IMR-90 (cell line): ENCODE data around the gene TMEM204. TPM values are rescaled to one million over a fixed set of nuclear protein-coding genes. Genes with fewer than 3 reads are reported as not detected.

ENCODE experiments used
- ATAC-seq: fragments of 200-7000 bp; cut with Tn5 transposase; 2 replicates; pipeline ENCODE4 v1.9.1; 2020; ENCODE audit warnings: low read depth, mild to moderate bottlenecking, moderate library complexity
- BruUV-seq: library from RNA; stranded (reverse); fragments of 400-500 nt; replicated peaks from 2 replicates; lab custom pipeline; 2021; lab: Mats Ljungman, UMichigan
- CTCF ChIA-PET: fragments of 300-600 bp; formaldehyde crosslinking; extraction: SDS; loops from one replicate; lab custom pipeline; 2021; ENCODE audit warnings: antibody characterized with exemption; lab: Yijun Ruan, JAX
- POLR2A ChIA-PET: fragments of 300-600 bp; sonication (Branson Sonifier 250); formaldehyde crosslinking; loops from one replicate; lab custom pipeline; 2022; ENCODE audit warnings: antibody characterized with exemption; ENCODE audit not compliant: unreplicated experiment; lab: Charles Lee
- DNase-seq: peaks from one replicate; pipeline ENCODE4 v3.0.0; 2013
- H2AFZ ChIP-seq: replicated peaks from 2 replicates; pipeline ENCODE3; 2013; ENCODE audit warnings: low read length, mild to moderate bottlenecking; ENCODE audit not compliant: poor library complexity
- H2AK5ac ChIP-seq: 2 replicates; pipeline ENCODE4 v1.6.1; 2013; ENCODE audit warnings: low read depth, low read length, inconsistent platforms
- H2AK9ac ChIP-seq: replicated peaks from 2 replicates; pipeline ENCODE3; 2013; ENCODE audit warnings: mild to moderate bottlenecking, low read depth, low read length, moderate library complexity; ENCODE audit not compliant: poor library complexity
- H2BK120ac ChIP-seq: 2 replicates; pipeline ENCODE4 v1.6.1; 2013; ENCODE audit warnings: low read depth, low read length, inconsistent platforms
- H2BK15ac ChIP-seq: 3 replicates; pipeline ENCODE4 v1.6.1; 2013; ENCODE audit warnings: low read depth, low read length, inconsistent platforms
- H2BK20ac ChIP-seq: 2 replicates; pipeline ENCODE4 v1.6.1; 2013; ENCODE audit warnings: low read depth, mild to moderate bottlenecking, inconsistent platforms, low read length, moderate library complexity
- H2BK5ac ChIP-seq: 2 replicates; pipeline ENCODE4 v1.6.1; 2013; ENCODE audit warnings: mild to moderate bottlenecking, low read depth, low read length, inconsistent platforms; ENCODE audit not compliant: poor library complexity, severe bottlenecking
- H3K14ac ChIP-seq: replicated peaks from 2 replicates; pipeline ENCODE4 v1.6.1; 2013; ENCODE audit warnings: low read depth, low read length, inconsistent platforms
- H3K18ac ChIP-seq: 2 replicates; pipeline ENCODE4 v1.6.1; 2013; ENCODE audit warnings: low read depth, low read length, control low read depth
- H3K23ac ChIP-seq: 2 replicates; pipeline ENCODE4 v1.6.1; 2013; ENCODE audit warnings: low read depth, low read length, inconsistent platforms
- H3K27ac ChIP-seq: 2 replicates; pipeline ENCODE4 v1.5.1; 2013; ENCODE audit warnings: mild to moderate bottlenecking, control low read depth, low read length; ENCODE audit not compliant: insufficient read depth
- H3K27me3 ChIP-seq: 2 replicates; pipeline ENCODE4 v1.6.1; 2013; ENCODE audit warnings: low read length; ENCODE audit not compliant: control insufficient read depth, insufficient read depth
- H3K36me3 ChIP-seq: 2 replicates; pipeline ENCODE4 v1.6.1; 2013; ENCODE audit warnings: low read length, mixed read lengths; ENCODE audit not compliant: control insufficient read depth, insufficient read depth
- H3K4ac ChIP-seq: 2 replicates; pipeline ENCODE4 v1.6.1; 2013; ENCODE audit warnings: low read depth, low read length, inconsistent platforms
- H3K4me1 ChIP-seq: 2 replicates; pipeline ENCODE4 v1.6.1; 2013; ENCODE audit warnings: low read length, mixed read lengths; ENCODE audit not compliant: control insufficient read depth, insufficient read depth
- H3K4me2 ChIP-seq: 2 replicates; pipeline ENCODE4 v1.6.1; 2013; ENCODE audit warnings: low read depth, mild to moderate bottlenecking, control low read depth, low read length, moderate library complexity
- H3K4me3 ChIP-seq: 2 replicates; pipeline ENCODE4 v1.5.1; 2013; ENCODE audit warnings: low read depth, mild to moderate bottlenecking, control low read depth, low read length, moderate library complexity; ENCODE audit not compliant: insufficient read depth
- H3K56ac ChIP-seq: 2 replicates; pipeline ENCODE4 v1.6.1; 2013; ENCODE audit warnings: low read length, inconsistent platforms; ENCODE audit not compliant: insufficient read depth; ENCODE audit errors: extremely low read depth
- H3K79me1 ChIP-seq, 2 experiments: 2 replicates each; pipeline ENCODE4 v1.6.1; 2013; ENCODE audit warnings: low read length in 2 of 2, inconsistent platforms in 1 of 2, low read depth in 1 of 2
- H3K9ac ChIP-seq: 2 replicates; pipeline ENCODE4 v1.6.1; 2013; ENCODE audit warnings: low read depth, low read length, control low read depth
- H3K9me1 ChIP-seq: 2 replicates; pipeline ENCODE4 v1.6.1; 2013; ENCODE audit warnings: low read length, inconsistent platforms; ENCODE audit not compliant: insufficient read depth
- H3K9me3 ChIP-seq: 2 replicates; pipeline ENCODE4 v1.6.1; 2013; ENCODE audit warnings: low read length; ENCODE audit not compliant: control insufficient read depth, insufficient read depth
- H4K20me1 ChIP-seq: 2 replicates; pipeline ENCODE4 v1.6.1; 2013; ENCODE audit warnings: low read length, inconsistent platforms; ENCODE audit not compliant: insufficient read depth
- H4K5ac ChIP-seq: 2 replicates; pipeline ENCODE4 v1.6.1; 2013; ENCODE audit warnings: mild to moderate bottlenecking, low read depth, low read length, control low read depth
- H4K8ac ChIP-seq, 2 experiments: 2 replicates each; pipeline ENCODE4 v1.6.1; 2013; ENCODE audit warnings: low read depth in 2 of 2, low read length in 2 of 2, control low read depth in 1 of 2, inconsistent platforms in 1 of 2
- H4K91ac ChIP-seq: 2 replicates; pipeline ENCODE4 v1.6.1; 2013; ENCODE audit warnings: low read depth, low read length, inconsistent platforms; ENCODE audit not compliant: insufficient read depth
- BHLHE40 ChIP-seq: fragments of 150-350 bp; IDR thresholded peaks from 2 replicates; pipeline ENCODE4 v1.6.1; 2016; ENCODE audit warnings: mild to moderate bottlenecking, low read depth, low read length
- ELK1 ChIP-seq: fragments of 150-350 bp; IDR thresholded peaks from 2 replicates; pipeline ENCODE4 v1.6.1; 2016; ENCODE audit warnings: low read depth, mild to moderate bottlenecking, low read length, moderate library complexity, borderline replicate concordance
- MAFK ChIP-seq: IDR thresholded peaks from 2 replicates; pipeline ENCODE4 v1.6.1; 2012; ENCODE audit warnings: low read depth, low read length, improper control_type of control experiment
- MAZ ChIP-seq: IDR thresholded peaks from 2 replicates; pipeline ENCODE4 v1.6.1; 2012; ENCODE audit warnings: low read depth, mild to moderate bottlenecking, low read length, improper control_type of control experiment, moderate library complexity, borderline replicate concordance
- NFE2L2 ChIP-seq: fragments of 150-350 bp; IDR thresholded peaks from 2 replicates; pipeline ENCODE4 v1.6.1; 2016; ENCODE audit warnings: low read depth, mild to moderate bottlenecking, low read length
- POLR2A ChIP-seq: IDR thresholded peaks from 2 replicates; pipeline ENCODE4 v1.6.1; 2012; ENCODE audit warnings: mild to moderate bottlenecking, low read depth, low read length
- RFX5 ChIP-seq: IDR thresholded peaks from 2 replicates; pipeline ENCODE4 v1.8.0; 2012; ENCODE audit warnings: low read depth, mild to moderate bottlenecking, low read length, moderate library complexity
- SMC3 ChIP-seq: fragments of 150-350 bp; IDR thresholded peaks from 2 replicates; pipeline ENCODE4 v1.6.1; 2016; ENCODE audit warnings: low read depth, mild to moderate bottlenecking, antibody characterized with exemption, low read length, moderate library complexity
- USF2 ChIP-seq: fragments of 150-350 bp; IDR thresholded peaks from 2 replicates; pipeline ENCODE4 v1.6.1; 2017; ENCODE audit warnings: mild to moderate bottlenecking, antibody characterized with exemption, low read length, low read depth
- WGBS, 2 experiments: methylation state at CpG; one replicate each; pipeline versions ENCODE4 v1.1.5 to v1.1.7; 2013; ENCODE audit warnings: missing lambda C conversion rate in 2 of 2; ENCODE audit not compliant: insufficient read length in 1 of 2; ENCODE audit errors: extremely low coverage in 2 of 2; 5-methylcytosine and 5-hydroxymethylcytosine counted together
- dilution Hi-C: fragments of 300-500 bp; cut with HindIII; formaldehyde crosslinking; loops from one replicate; pipeline ENCODE4 v1.14.3; 2018; ENCODE audit warnings: low sequenced_read_pairs; ENCODE audit not compliant: unreplicated experiment
- in situ Hi-C: fragments of 300-500 bp; cut with MboI; formaldehyde crosslinking; loops from 3 replicates; pipeline ENCODE4 v1.14.3; 2019; ENCODE audit warnings: low sequenced_read_pairs, inconsistent platforms, mixed read lengths
- intact Hi-C: fragments of 100-400 bp; cut with micrococcal nuclease; formaldehyde crosslinking; loops from 2 replicates; pipeline ENCODE4 v1.10.0; 2022
- polyA plus RNA-seq, 3 experiments: library from polyadenylated mRNA; depleted of rRNA; stranded (reverse); fragments of >200 nt; gene quantifications; 2 replicates each; pipeline ENCODE4 v1.2.3, GENCODE V29; 2012; ENCODE audit warnings: low replicate concordance in 1 of 3
- total RNA-seq: library from RNA; depleted of rRNA; stranded (reverse); fragments of >200 nt; gene quantifications from 2 replicates; pipeline ENCODE4 v1.2.3, GENCODE V29; 2012

Gene TMEM204
- total and polyA plus RNA-seq, 2 of the 4 experiments (the other 2 are of a cell fraction) = 7.0 to 12.3 TPM

- peak overlapping the region; percentile 43; the same call in 1 of the 2 replicates for H2AK5ac ChIP-seq
- H4K8ac ChIP-seq = no peak overlapping the region; a peak in 2 of 4 replicates
- H2BK5ac ChIP-seq = no peak overlapping the region
- H3K23ac ChIP-seq = no peak overlapping the region; the same call in 1 of the 2 replicates
- peak overlapping the region; percentile 86; the same call in 1 of the 2 replicates for H3K4ac ChIP-seq
- no peak overlapping the region for H3K56ac ChIP-seq
- TF ChIP-seq POLR2A (no peak), MAZ (no peak), NFE2L2 (no peak), RFX5 (no peak), USF2 (no peak), ELK1 (no peak), SMC3 (no peak), BHLHE40 (no peak), MAFK (no peak)
- no peak overlapping the region for H3K14ac ChIP-seq
- H3K27ac ChIP-seq = no peak overlapping the region
- H4K20me1 ChIP-seq = no peaks in the 10 kb centered on the region
- CTCF ChIA-PET = interaction anchor here (0.7 to 1.5 kb wide), 2 partner anchors 30 to 43 kb away, joined by 3 read pairs; no protein-coding TSS in a partner anchor
- H3K4me3 ChIP-seq = no peak overlapping the region
- no peaks in the 10 kb centered on the region for H3K27me3 ChIP-seq
- no peak overlapping the region for H2BK15ac ChIP-seq
- H3K79me1 ChIP-seq = peaks cover 5 to 34% of the 10 kb centered on the region in 2 experiments; a peak in 3 of 4 replicates
- 79% methylated on average over 7 of the region's 28 CpGs; no CpG with 5 or more reads in 1 of the 2 experiments for WGBS, 2 experiments
- H3K9ac ChIP-seq = no peak overlapping the region
- H3K36me3 ChIP-seq = peaks cover 8% of the 10 kb centered on the region; the same call in 1 of the 2 replicates
- ATAC-seq (no peak), DNase-seq (no peak)
- peak overlapping the region; percentile 55 for H2AK9ac ChIP-seq
- no peaks in the 10 kb centered on the region for H3K9me3 ChIP-seq
- no peak overlapping the region for H4K91ac ChIP-seq
- intact Hi-C loops (no loop called here), dilution Hi-C loops (no loop called here), in situ Hi-C loops (no loop called here)
- H4K5ac ChIP-seq = no peak overlapping the region
- POLR2A ChIA-PET = no interaction called here
- H2AFZ ChIP-seq = peak overlapping the region; percentile 29
- BruUV-seq = no TSS peak
- peaks cover 17% of the 10 kb centered on the region for H3K4me1 ChIP-seq
- no peak overlapping the region for H3K4me2 ChIP-seq
- H3K18ac ChIP-seq = no peak overlapping the region
- H2BK20ac ChIP-seq = peak overlapping the region; percentile 34; the same call in 1 of the 2 replicates
- no peak overlapping the region for H2BK120ac ChIP-seq
- H3K9me1 ChIP-seq = peaks cover 4% of the 10 kb centered on the region
These were observed 1.2 kb upstream of the TMEM204 start for GRCh38 chr16:1532081-1532760.
